IMR-90 (cell line): ENCODE data around the gene CADM4. TPM values are rescaled to one million over a fixed set of nuclear protein-coding genes. Genes with fewer than 3 reads are reported as not detected.

Experiments
- ATAC-seq: fragments of 200-7000 bp; cut with Tn5 transposase; 2 replicates; pipeline ENCODE4 v1.9.1; 2020; ENCODE audit warnings: low read depth, mild to moderate bottlenecking, moderate library complexity
- BruUV-seq: library from RNA; stranded (reverse); fragments of 400-500 nt; replicated peaks from 2 replicates; lab custom pipeline; 2021; lab: Mats Ljungman, UMichigan
- CTCF ChIA-PET: fragments of 300-600 bp; formaldehyde crosslinking; extraction: SDS; loops from one replicate; lab custom pipeline; 2021; ENCODE audit warnings: antibody characterized with exemption; lab: Yijun Ruan, JAX
- POLR2A ChIA-PET: fragments of 300-600 bp; sonication (Branson Sonifier 250); formaldehyde crosslinking; loops from one replicate; lab custom pipeline; 2022; ENCODE audit warnings: antibody characterized with exemption; ENCODE audit not compliant: unreplicated experiment; lab: Charles Lee
- DNase-seq: peaks from one replicate; pipeline ENCODE4 v3.0.0; 2013
- H2AFZ ChIP-seq: replicated peaks from 2 replicates; pipeline ENCODE3; 2013; ENCODE audit warnings: low read length, mild to moderate bottlenecking; ENCODE audit not compliant: poor library complexity
- H2AK5ac ChIP-seq: 2 replicates; pipeline ENCODE4 v1.6.1; 2013; ENCODE audit warnings: low read depth, low read length, inconsistent platforms
- H2AK9ac ChIP-seq: replicated peaks from 2 replicates; pipeline ENCODE3; 2013; ENCODE audit warnings: mild to moderate bottlenecking, low read depth, low read length, moderate library complexity; ENCODE audit not compliant: poor library complexity
- H2BK120ac ChIP-seq: 2 replicates; pipeline ENCODE4 v1.6.1; 2013; ENCODE audit warnings: low read depth, low read length, inconsistent platforms
- H2BK15ac ChIP-seq: 3 replicates; pipeline ENCODE4 v1.6.1; 2013; ENCODE audit warnings: low read depth, low read length, inconsistent platforms
- H2BK20ac ChIP-seq: 2 replicates; pipeline ENCODE4 v1.6.1; 2013; ENCODE audit warnings: low read depth, mild to moderate bottlenecking, inconsistent platforms, low read length, moderate library complexity
- H2BK5ac ChIP-seq: 2 replicates; pipeline ENCODE4 v1.6.1; 2013; ENCODE audit warnings: mild to moderate bottlenecking, low read depth, low read length, inconsistent platforms; ENCODE audit not compliant: poor library complexity, severe bottlenecking
- H3K14ac ChIP-seq: replicated peaks from 2 replicates; pipeline ENCODE4 v1.6.1; 2013; ENCODE audit warnings: low read depth, low read length, inconsistent platforms
- H3K18ac ChIP-seq: 2 replicates; pipeline ENCODE4 v1.6.1; 2013; ENCODE audit warnings: low read depth, low read length, control low read depth
- H3K23ac ChIP-seq: 2 replicates; pipeline ENCODE4 v1.6.1; 2013; ENCODE audit warnings: low read depth, low read length, inconsistent platforms
- H3K27ac ChIP-seq: 2 replicates; pipeline ENCODE4 v1.5.1; 2013; ENCODE audit warnings: mild to moderate bottlenecking, control low read depth, low read length; ENCODE audit not compliant: insufficient read depth
- H3K27me3 ChIP-seq: 2 replicates; pipeline ENCODE4 v1.6.1; 2013; ENCODE audit warnings: low read length; ENCODE audit not compliant: control insufficient read depth, insufficient read depth
- H3K36me3 ChIP-seq: 2 replicates; pipeline ENCODE4 v1.6.1; 2013; ENCODE audit warnings: low read length, mixed read lengths; ENCODE audit not compliant: control insufficient read depth, insufficient read depth
- H3K4ac ChIP-seq: 2 replicates; pipeline ENCODE4 v1.6.1; 2013; ENCODE audit warnings: low read depth, low read length, inconsistent platforms
- H3K4me1 ChIP-seq: 2 replicates; pipeline ENCODE4 v1.6.1; 2013; ENCODE audit warnings: low read length, mixed read lengths; ENCODE audit not compliant: control insufficient read depth, insufficient read depth
- H3K4me2 ChIP-seq: 2 replicates; pipeline ENCODE4 v1.6.1; 2013; ENCODE audit warnings: low read depth, mild to moderate bottlenecking, control low read depth, low read length, moderate library complexity
- H3K4me3 ChIP-seq: 2 replicates; pipeline ENCODE4 v1.5.1; 2013; ENCODE audit warnings: low read depth, mild to moderate bottlenecking, control low read depth, low read length, moderate library complexity; ENCODE audit not compliant: insufficient read depth
- H3K56ac ChIP-seq: 2 replicates; pipeline ENCODE4 v1.6.1; 2013; ENCODE audit warnings: low read length, inconsistent platforms; ENCODE audit not compliant: insufficient read depth; ENCODE audit errors: extremely low read depth
- H3K79me1 ChIP-seq, 2 experiments: 2 replicates each; pipeline ENCODE4 v1.6.1; 2013; ENCODE audit warnings: low read length in 2 of 2, inconsistent platforms in 1 of 2, low read depth in 1 of 2
- H3K9ac ChIP-seq: 2 replicates; pipeline ENCODE4 v1.6.1; 2013; ENCODE audit warnings: low read depth, low read length, control low read depth
- H3K9me1 ChIP-seq: 2 replicates; pipeline ENCODE4 v1.6.1; 2013; ENCODE audit warnings: low read length, inconsistent platforms; ENCODE audit not compliant: insufficient read depth
- H3K9me3 ChIP-seq: 2 replicates; pipeline ENCODE4 v1.6.1; 2013; ENCODE audit warnings: low read length; ENCODE audit not compliant: control insufficient read depth, insufficient read depth
- H4K20me1 ChIP-seq: 2 replicates; pipeline ENCODE4 v1.6.1; 2013; ENCODE audit warnings: low read length, inconsistent platforms; ENCODE audit not compliant: insufficient read depth
- H4K5ac ChIP-seq: 2 replicates; pipeline ENCODE4 v1.6.1; 2013; ENCODE audit warnings: mild to moderate bottlenecking, low read depth, low read length, control low read depth
- H4K8ac ChIP-seq, 2 experiments: 2 replicates each; pipeline ENCODE4 v1.6.1; 2013; ENCODE audit warnings: low read depth in 2 of 2, low read length in 2 of 2, control low read depth in 1 of 2, inconsistent platforms in 1 of 2
- H4K91ac ChIP-seq: 2 replicates; pipeline ENCODE4 v1.6.1; 2013; ENCODE audit warnings: low read depth, low read length, inconsistent platforms; ENCODE audit not compliant: insufficient read depth
- BHLHE40 ChIP-seq: fragments of 150-350 bp; IDR thresholded peaks from 2 replicates; pipeline ENCODE4 v1.6.1; 2016; ENCODE audit warnings: mild to moderate bottlenecking, low read depth, low read length
- CEBPB ChIP-seq: IDR thresholded peaks from 2 replicates; pipeline ENCODE4 v1.6.1; 2012; ENCODE audit warnings: low read depth, low read length, improper control_type of control experiment
- CHD1 ChIP-seq: IDR thresholded peaks from 2 replicates; pipeline ENCODE4 v1.6.1; 2012; ENCODE audit warnings: low read depth, low read length, improper control_type of control experiment
- FOS ChIP-seq: fragments of 150-350 bp; IDR thresholded peaks from 2 replicates; pipeline ENCODE4 v1.6.1; 2016; ENCODE audit warnings: low read depth, low read length
- MAFK ChIP-seq: IDR thresholded peaks from 2 replicates; pipeline ENCODE4 v1.6.1; 2012; ENCODE audit warnings: low read depth, low read length, improper control_type of control experiment
- MXI1 ChIP-seq: IDR thresholded peaks from 2 replicates; pipeline ENCODE4 v1.6.1; 2012; ENCODE audit warnings: low read depth, mild to moderate bottlenecking, low read length, moderate library complexity, borderline replicate concordance
- NFE2L2 ChIP-seq: fragments of 150-350 bp; IDR thresholded peaks from 2 replicates; pipeline ENCODE4 v1.6.1; 2016; ENCODE audit warnings: low read depth, mild to moderate bottlenecking, low read length
- POLR2A ChIP-seq: IDR thresholded peaks from 2 replicates; pipeline ENCODE4 v1.6.1; 2012; ENCODE audit warnings: mild to moderate bottlenecking, low read depth, low read length
- RAD21 ChIP-seq: IDR thresholded peaks from 2 replicates; pipeline ENCODE4 v1.6.1; 2012; ENCODE audit warnings: low read length, improper control_type of control experiment
- RCOR1 ChIP-seq: IDR thresholded peaks from 2 replicates; pipeline ENCODE4 v1.6.1; 2012; ENCODE audit warnings: mild to moderate bottlenecking, low read length, improper control_type of control experiment; ENCODE audit not compliant: insufficient replicate concordance
- RFX5 ChIP-seq: IDR thresholded peaks from 2 replicates; pipeline ENCODE4 v1.8.0; 2012; ENCODE audit warnings: low read depth, mild to moderate bottlenecking, low read length, moderate library complexity
- SMC3 ChIP-seq: fragments of 150-350 bp; IDR thresholded peaks from 2 replicates; pipeline ENCODE4 v1.6.1; 2016; ENCODE audit warnings: low read depth, mild to moderate bottlenecking, antibody characterized with exemption, low read length, moderate library complexity
- WGBS, 2 experiments: methylation state at CpG; one replicate each; pipeline versions ENCODE4 v1.1.5 to v1.1.7; 2013; ENCODE audit warnings: missing lambda C conversion rate in 2 of 2; ENCODE audit not compliant: insufficient read length in 1 of 2; ENCODE audit errors: extremely low coverage in 2 of 2; 5-methylcytosine and 5-hydroxymethylcytosine counted together
- dilution Hi-C: fragments of 300-500 bp; cut with HindIII; formaldehyde crosslinking; loops from one replicate; pipeline ENCODE4 v1.14.3; 2018; ENCODE audit warnings: low sequenced_read_pairs; ENCODE audit not compliant: unreplicated experiment
- in situ Hi-C: fragments of 300-500 bp; cut with MboI; formaldehyde crosslinking; loops from 3 replicates; pipeline ENCODE4 v1.14.3; 2019; ENCODE audit warnings: low sequenced_read_pairs, inconsistent platforms, mixed read lengths
- intact Hi-C: fragments of 100-400 bp; cut with micrococcal nuclease; formaldehyde crosslinking; loops from 2 replicates; pipeline ENCODE4 v1.10.0; 2022
- polyA plus RNA-seq, 3 experiments: library from polyadenylated mRNA; depleted of rRNA; stranded (reverse); fragments of >200 nt; gene quantifications; 2 replicates each; pipeline ENCODE4 v1.2.3, GENCODE V29; 2012; ENCODE audit warnings: low replicate concordance in 1 of 3
- total RNA-seq: library from RNA; depleted of rRNA; stranded (reverse); fragments of >200 nt; gene quantifications from 2 replicates; pipeline ENCODE4 v1.2.3, GENCODE V29; 2012
- TF ChIP-seq, protein P1 (sequence below): fragments of 150-350 bp; IDR thresholded peaks from 2 replicates; pipeline ENCODE4 v1.6.1; 2016; ENCODE audit warnings: low read depth, mild to moderate bottlenecking, low read length, moderate library complexity, borderline replicate concordance
- TF ChIP-seq, protein P2 (sequence below): conservative IDR thresholded peaks from 2 replicates; pipeline ENCODE4 v1.5.1; 2012; ENCODE audit warnings: mild to moderate bottlenecking, low read depth, low read length, improper control_type of control experiment
- TF ChIP-seq, protein P3 (sequence below): fragments of 150-350 bp; IDR thresholded peaks from 2 replicates; pipeline ENCODE4 v1.6.1; 2017; ENCODE audit warnings: mild to moderate bottlenecking, antibody characterized with exemption, low read length, low read depth

CADM4 gene
- total and polyA plus RNA-seq, 2 of the 4 experiments (the other 2 are of a cell fraction): 2.0 to 4.9 TPM

DNA sequence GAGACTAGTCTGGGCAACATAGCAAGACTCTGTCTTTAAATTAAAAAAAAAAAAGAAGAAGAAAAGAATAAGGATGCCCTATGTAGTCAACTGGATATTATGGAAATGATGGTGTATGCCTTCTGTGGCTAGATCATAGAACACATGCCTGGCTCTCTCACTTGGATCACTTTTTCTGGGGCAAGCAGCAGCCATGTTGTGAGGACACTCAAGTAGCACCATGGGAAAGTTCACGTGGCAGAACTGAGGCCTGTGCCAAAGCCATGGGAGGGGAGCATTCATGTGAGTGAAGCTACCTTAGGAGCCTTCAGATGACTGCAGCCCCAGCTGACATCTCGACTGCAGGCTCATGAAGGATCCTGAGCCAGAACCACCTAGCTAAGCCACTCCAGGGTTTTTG is 18.4 kb upstream of the CADM4 start:
- intact Hi-C loops: no loop called here
- Histone ChIP-seq H3K9ac (no peak overlapping the region), H2BK120ac (no peak overlapping the region), H3K9me1 (peaks cover 7% of the 10 kb centered on the region; the same call in 1 of the 2 replicates), H3K27ac (no peak overlapping the region), H2AK9ac (no peak overlapping the region), H3K4me2 (no peak overlapping the region), H4K91ac (no peak overlapping the region), H3K4me3 (no peak overlapping the region), H2AFZ (no peak overlapping the region), H3K18ac (no peak overlapping the region), H3K79me1 (peaks cover 39 to 64% of the 10 kb centered on the region in 2 experiments), H3K36me3 (peaks cover 66% of the 10 kb centered on the region), H3K4me1 (no peaks in the 10 kb centered on the region), H4K8ac (no peak overlapping the region), H3K23ac (no peak overlapping the region), H3K4ac (no peak overlapping the region), H4K5ac (no peak overlapping the region), H3K27me3 (no peaks in the 10 kb centered on the region), H3K56ac (no peak overlapping the region), H4K20me1 (peaks cover 33% of the 10 kb centered on the region), H2BK5ac (no peak overlapping the region), H3K14ac (no peak overlapping the region), H2BK20ac (no peak overlapping the region), H2AK5ac (no peak overlapping the region), H3K9me3 (peaks cover 3% of the 10 kb centered on the region; the same call in 1 of the 2 replicates), H2BK15ac (no peak overlapping the region)
- in situ Hi-C loops: no loop called here
- CTCF ChIA-PET: interaction anchor here (0.6 kb wide), 1 partner anchor 239 kb away, joined by 3 read pairs; no protein-coding TSS in a partner anchor
- no peak for ATAC-seq
- BruUV-seq: no TSS peak
- DNase-seq: no peak
- TF ChIP-seq, protein P1, sequence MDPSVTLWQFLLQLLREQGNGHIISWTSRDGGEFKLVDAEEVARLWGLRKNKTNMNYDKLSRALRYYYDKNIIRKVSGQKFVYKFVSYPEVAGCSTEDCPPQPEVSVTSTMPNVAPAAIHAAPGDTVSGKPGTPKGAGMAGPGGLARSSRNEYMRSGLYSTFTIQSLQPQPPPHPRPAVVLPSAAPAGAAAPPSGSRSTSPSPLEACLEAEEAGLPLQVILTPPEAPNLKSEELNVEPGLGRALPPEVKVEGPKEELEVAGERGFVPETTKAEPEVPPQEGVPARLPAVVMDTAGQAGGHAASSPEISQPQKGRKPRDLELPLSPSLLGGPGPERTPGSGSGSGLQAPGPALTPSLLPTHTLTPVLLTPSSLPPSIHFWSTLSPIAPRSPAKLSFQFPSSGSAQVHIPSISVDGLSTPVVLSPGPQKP: no peak
- TF ChIP-seq FOS (no peak), SMC3 (no peak), CHD1 (no peak), NFE2L2 (no peak), RAD21 (no peak), POLR2A (no peak), BHLHE40 (no peak), RFX5 (no peak), MAFK (no peak), CEBPB (no peak), RCOR1 (no peak), MXI1 (no peak)
- TF ChIP-seq, protein P2, sequence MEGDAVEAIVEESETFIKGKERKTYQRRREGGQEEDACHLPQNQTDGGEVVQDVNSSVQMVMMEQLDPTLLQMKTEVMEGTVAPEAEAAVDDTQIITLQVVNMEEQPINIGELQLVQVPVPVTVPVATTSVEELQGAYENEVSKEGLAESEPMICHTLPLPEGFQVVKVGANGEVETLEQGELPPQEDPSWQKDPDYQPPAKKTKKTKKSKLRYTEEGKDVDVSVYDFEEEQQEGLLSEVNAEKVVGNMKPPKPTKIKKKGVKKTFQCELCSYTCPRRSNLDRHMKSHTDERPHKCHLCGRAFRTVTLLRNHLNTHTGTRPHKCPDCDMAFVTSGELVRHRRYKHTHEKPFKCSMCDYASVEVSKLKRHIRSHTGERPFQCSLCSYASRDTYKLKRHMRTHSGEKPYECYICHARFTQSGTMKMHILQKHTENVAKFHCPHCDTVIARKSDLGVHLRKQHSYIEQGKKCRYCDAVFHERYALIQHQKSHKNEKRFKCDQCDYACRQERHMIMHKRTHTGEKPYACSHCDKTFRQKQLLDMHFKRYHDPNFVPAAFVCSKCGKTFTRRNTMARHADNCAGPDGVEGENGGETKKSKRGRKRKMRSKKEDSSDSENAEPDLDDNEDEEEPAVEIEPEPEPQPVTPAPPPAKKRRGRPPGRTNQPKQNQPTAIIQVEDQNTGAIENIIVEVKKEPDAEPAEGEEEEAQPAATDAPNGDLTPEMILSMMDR: no peak
- TF ChIP-seq, protein P3, sequence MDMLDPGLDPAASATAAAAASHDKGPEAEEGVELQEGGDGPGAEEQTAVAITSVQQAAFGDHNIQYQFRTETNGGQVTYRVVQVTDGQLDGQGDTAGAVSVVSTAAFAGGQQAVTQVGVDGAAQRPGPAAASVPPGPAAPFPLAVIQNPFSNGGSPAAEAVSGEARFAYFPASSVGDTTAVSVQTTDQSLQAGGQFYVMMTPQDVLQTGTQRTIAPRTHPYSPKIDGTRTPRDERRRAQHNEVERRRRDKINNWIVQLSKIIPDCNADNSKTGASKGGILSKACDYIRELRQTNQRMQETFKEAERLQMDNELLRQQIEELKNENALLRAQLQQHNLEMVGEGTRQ: no peak
- POLR2A ChIA-PET: no interaction called here
- WGBS, 2 experiments: no CpG with 5 or more reads among the region's 2 CpGs
- dilution Hi-C loops: no loop called here
